ENCODE results near the gene VWA3B. TPM values are rescaled to one million over a fixed set of nuclear protein-coding genes. Genes with fewer than 3 reads are reported as not detected.

The VWA3B gene
- total RNA-seq, 2 experiments from 2014 or later, result not detected

GRCh38 chr2:98269830-98270229 lies 182.9 kb downstream of the VWA3B start:
- Histone ChIP-seq H3K79me2 (ENCODE audit: insufficient read depth, low read depth, low read length) (no peaks in the 10 kb centered on the region), H4K20me1 (ENCODE audit: insufficient read depth, low read length) (no peaks in the 10 kb centered on the region), H3K36me3 (ENCODE audit: insufficient read depth, low read length) (no peaks in the 10 kb centered on the region), H2AFZ (ENCODE audit: low read length) (no peak overlapping the region), H3K9me2 (ENCODE audit: insufficient read depth, low read length) (no peaks in the 10 kb centered on the region), H3K4me1 (ENCODE audit: insufficient read depth, low read length, poor library complexity, severe bottlenecking) (no peaks in the 10 kb centered on the region), H3K27ac (ENCODE audit: low read depth, low read length, poor library complexity, severe bottlenecking) (no peak overlapping the region), H3K9me3 (ENCODE audit: low read length) (0 out of 2 replicates have a peak, but pooled peaks cover 7% of the 10 kb centered on the region), H3K4me3 (ENCODE audit: low read depth, low read length, poor library complexity, severe bottlenecking) (no peak overlapping the region), H3K4me2 (ENCODE audit: low read length) (no peak overlapping the region)
- POLR2A ChIA-PET, result interaction anchor here (0.5 kb wide), 1 partner anchor 1496 kb away, joined by 3 read pairs; no protein-coding TSS in a partner anchor
- BruUV-seq (replicated peaks), result no TSS peak
- DNase-seq (ENCODE audit: low spot score), result no peak
- intact Hi-C loops (cut with micrococcal nuclease; ENCODE audit: unreplicated experiment), result loop anchor here (1.0 kb wide), 1 partner anchor 464 kb away; no protein-coding TSS in a partner anchor
- CTCF ChIA-PET (ENCODE audit: unreplicated experiment), result interaction anchor here (1.3 kb wide), 1 partner anchor 463 kb away, joined by 3 read pairs; no protein-coding TSS in a partner anchor
- TF ChIP-seq EZH2phosphoT487 (IDR thresholded peaks at IDR 0.05; ENCODE audit: borderline replicate concordance, low read depth, low read length) (no peak), CTCF (conservative IDR thresholded peaks at IDR 0.05; ENCODE audit: low read length) (no peak)

- H3K9me2 ChIP-seq (ENCODE audit: insufficient read depth, low read length), result no peaks in the 10 kb centered on the region
- H3K4me2 ChIP-seq (ENCODE audit: low read length), result no peak overlapping the region
- H4K20me1 ChIP-seq (ENCODE audit: insufficient read depth, low read length), result no peaks in the 10 kb centered on the region
- no peak for DNase-seq (ENCODE audit: low spot score)
- H3K36me3 ChIP-seq (ENCODE audit: insufficient read depth, low read length), result no peaks in the 10 kb centered on the region
- ChIA-PET CTCF (ENCODE audit: unreplicated experiment) (interaction anchor here (0.5 kb wide), 1 partner anchor 1325 kb away, joined by 6 read pairs; no protein-coding TSS in a partner anchor), POLR2A (no interaction called here)
- intact Hi-C loops (cut with micrococcal nuclease; ENCODE audit: unreplicated experiment), result no loop called here
- no peak overlapping the region for H2AFZ ChIP-seq (ENCODE audit: low read length)
- H3K9me3 ChIP-seq (ENCODE audit: low read length), result no peaks in the 10 kb centered on the region
- H3K4me1 ChIP-seq (ENCODE audit: insufficient read depth, low read length, poor library complexity, severe bottlenecking), result no peaks in the 10 kb centered on the region
- no peaks in the 10 kb centered on the region for H3K79me2 ChIP-seq (ENCODE audit: insufficient read depth, low read depth, low read length)
- no peak for TF ChIP-seq CTCF (conservative IDR thresholded peaks at IDR 0.05; ENCODE audit: low read length)
- no peak for TF ChIP-seq EZH2phosphoT487 (IDR thresholded peaks at IDR 0.05; ENCODE audit: borderline replicate concordance, low read depth, low read length)
- no peak overlapping the region for H3K4me3 ChIP-seq (ENCODE audit: low read depth, low read length, poor library complexity, severe bottlenecking)
- no TSS peak for BruUV-seq (replicated peaks)
- no peak overlapping the region for H3K27ac ChIP-seq (ENCODE audit: low read depth, low read length, poor library complexity, severe bottlenecking)
These were observed 190.3 kb downstream of the VWA3B start for GRCh38 chr2:98277162-98277859.

- no peak for DNase-seq (ENCODE audit: low spot score)
- no peak overlapping the region for H3K4me3 ChIP-seq (ENCODE audit: low read depth, low read length, poor library complexity, severe bottlenecking)
- H3K36me3 ChIP-seq (ENCODE audit: insufficient read depth, low read length), result no peaks in the 10 kb centered on the region
- POLR2A ChIA-PET, result interaction anchor here (0.6 kb wide), 1 partner anchor 320 kb away, joined by 3 read pairs; no protein-coding TSS in a partner anchor
- H3K4me1 ChIP-seq (ENCODE audit: insufficient read depth, low read length, poor library complexity, severe bottlenecking), result no peaks in the 10 kb centered on the region
- no peaks in the 10 kb centered on the region for H4K20me1 ChIP-seq (ENCODE audit: insufficient read depth, low read length)
- no TSS peak for BruUV-seq (replicated peaks)
- no peaks in the 10 kb centered on the region for H3K9me2 ChIP-seq (ENCODE audit: insufficient read depth, low read length)
- no peak overlapping the region for H2AFZ ChIP-seq (ENCODE audit: low read length)
- no peak for TF ChIP-seq EZH2phosphoT487 (IDR thresholded peaks at IDR 0.05; ENCODE audit: borderline replicate concordance, low read depth, low read length)
- CTCF ChIA-PET (ENCODE audit: unreplicated experiment), result no interaction called here
- intact Hi-C loops (cut with micrococcal nuclease; ENCODE audit: unreplicated experiment), result no loop called here
- no peak overlapping the region for H3K27ac ChIP-seq (ENCODE audit: low read depth, low read length, poor library complexity, severe bottlenecking)
- no peak overlapping the region for H3K4me2 ChIP-seq (ENCODE audit: low read length)
- H3K79me2 ChIP-seq (ENCODE audit: insufficient read depth, low read depth, low read length), result no peaks in the 10 kb centered on the region
- H3K9me3 ChIP-seq (ENCODE audit: low read length), result no peaks in the 10 kb centered on the region
These were observed 191.1 kb downstream of the VWA3B start for GRCh38 chr2:98278074-98278473.
